ENCODE measurements around the gene LRRFIP2.

LRRFIP2 gene

GRCh38 chr3:37112987-37113386 lies 61.4 kb downstream of the LRRFIP2 start:
- TF ChIP-seq CTCF (conservative IDR thresholded peaks at IDR 0.05; ENCODE audit: low read depth, low read length): no peak
- H3K79me2 ChIP-seq (ENCODE audit: insufficient read depth, low read depth): no peaks in the 10 kb centered on the region
- H3K4me3 ChIP-seq (IDR thresholded peaks at IDR 0.05; ENCODE audit: insufficient read depth, low read depth, low read length): no peak overlapping the region
- peaks cover 4% of the 10 kb centered on the region for H3K4me1 ChIP-seq (ENCODE audit: low read depth, poor library complexity, severe bottlenecking)
- no peaks in the 10 kb centered on the region for H3K27me3 ChIP-seq (ENCODE audit: insufficient read depth, low read depth)
- H3K9ac ChIP-seq: no peak overlapping the region
- no peaks in the 10 kb centered on the region for H4K20me1 ChIP-seq (ENCODE audit: insufficient read depth)
- H2AFZ ChIP-seq (ENCODE audit: low read depth): no peak overlapping the region
- no peak overlapping the region for H3K27ac ChIP-seq
- no peak overlapping the region for H3K4me2 ChIP-seq
- H3K36me3 ChIP-seq (ENCODE audit: insufficient read depth): no peaks in the 10 kb centered on the region

- H2AFZ ChIP-seq (ENCODE audit: low read depth): no peak overlapping the region
- H3K4me2 ChIP-seq: no peak overlapping the region
- H3K36me3 ChIP-seq (ENCODE audit: insufficient read depth): no peaks in the 10 kb centered on the region
- H3K4me1 ChIP-seq (ENCODE audit: low read depth, poor library complexity, severe bottlenecking): peaks cover 4% of the 10 kb centered on the region
- no peak overlapping the region for H3K4me3 ChIP-seq (IDR thresholded peaks at IDR 0.05; ENCODE audit: insufficient read depth, low read depth, low read length)
- H3K9ac ChIP-seq: no peak overlapping the region
- no peaks in the 10 kb centered on the region for H3K27me3 ChIP-seq (ENCODE audit: insufficient read depth, low read depth)
- no peaks in the 10 kb centered on the region for H3K79me2 ChIP-seq (ENCODE audit: insufficient read depth, low read depth)
- TF ChIP-seq CTCF (conservative IDR thresholded peaks at IDR 0.05; ENCODE audit: low read depth, low read length): no peak
- H3K27ac ChIP-seq: no peak overlapping the region
- no peaks in the 10 kb centered on the region for H4K20me1 ChIP-seq (ENCODE audit: insufficient read depth)
Observed at GRCh38 chr3:37111199-37111598, 63.2 kb downstream of the LRRFIP2 start.

- no peak overlapping the region for H2AFZ ChIP-seq (ENCODE audit: low read depth)
- H3K4me1 ChIP-seq (ENCODE audit: low read depth, poor library complexity, severe bottlenecking): no peaks in the 10 kb centered on the region
- no peaks in the 10 kb centered on the region for H4K20me1 ChIP-seq (ENCODE audit: insufficient read depth)
- H3K27me3 ChIP-seq (ENCODE audit: insufficient read depth, low read depth): no peaks in the 10 kb centered on the region
- no peaks in the 10 kb centered on the region for H3K79me2 ChIP-seq (ENCODE audit: insufficient read depth, low read depth)
- H3K4me2 ChIP-seq: no peak overlapping the region
- no peak overlapping the region for H3K27ac ChIP-seq
- TF ChIP-seq CTCF (conservative IDR thresholded peaks at IDR 0.05; ENCODE audit: low read depth, low read length): no peak
- H3K36me3 ChIP-seq (ENCODE audit: insufficient read depth): no peaks in the 10 kb centered on the region
- no peak overlapping the region for H3K9ac ChIP-seq
- H3K4me3 ChIP-seq (IDR thresholded peaks at IDR 0.05; ENCODE audit: insufficient read depth, low read depth, low read length): no peak overlapping the region
Observed at GRCh38 chr3:37107846-37108245, 66.5 kb downstream of the LRRFIP2 start.

GRCh38 chr3:37103103-37103808 lies 71.1 kb downstream of the LRRFIP2 start:
- Histone ChIP-seq H3K79me2 (ENCODE audit: insufficient read depth, low read depth) (no peaks in the 10 kb centered on the region), H3K27ac (no peak overlapping the region), H3K27me3 (ENCODE audit: insufficient read depth, low read depth) (no peaks in the 10 kb centered on the region), H3K4me3 (IDR thresholded peaks at IDR 0.05; ENCODE audit: insufficient read depth, low read depth, low read length) (no peak overlapping the region), H2AFZ (ENCODE audit: low read depth) (no peak overlapping the region), H4K20me1 (ENCODE audit: insufficient read depth) (no peaks in the 10 kb centered on the region), H3K36me3 (ENCODE audit: insufficient read depth) (no peaks in the 10 kb centered on the region), H3K9ac (no peak overlapping the region), H3K4me1 (ENCODE audit: low read depth, poor library complexity, severe bottlenecking) (no peaks in the 10 kb centered on the region), H3K4me2 (no peak overlapping the region)
- no peak for TF ChIP-seq CTCF (conservative IDR thresholded peaks at IDR 0.05; ENCODE audit: low read depth, low read length)

All from KMS-11 (cell line).